Activated CD4-positive, alpha-beta T cell treated with anti-CD3 and anti-CD28 coated beads, Interleukin-2, amount 50 U/mL, for 48 hours (primary cell): Measurements from ENCODE around the gene CTSA.
"Not testable (repeated sequence)": the region's sequence is repeated elsewhere in the genome, so short reads cannot be mapped to it uniquely, and the experiment has no call there.

ENCODE experiments used
- DNase-seq, 2 experiments: peaks; one replicate each; pipeline ENCODE4 v3.0.0-alpha.2; 2020

CTSA gene

GRCh38 chr20:45867136-45867818, 23.9 kb upstream of the CTSA start:
- no peak for DNase-seq

- no peak for DNase-seq
These were observed 23.3 kb upstream of the CTSA start for GRCh38 chr20:45867819-45868176.

GRCh38 chr20:45872626-45873025, 18.5 kb upstream of the CTSA start:
- no peak for DNase-seq

- no peak for DNase-seq
These were observed 17.6 kb upstream of the CTSA start for GRCh38 chr20:45873409-45874103.

GRCh38 chr20:45874104-45874481, 17.0 kb upstream of the CTSA start:
- DNase-seq, result not testable (repeated sequence)

GRCh38 chr20:45874576-45874975, 16.6 kb upstream of the CTSA start:
- no peak for DNase-seq

- no peak for DNase-seq
These were observed 12.9 kb upstream of the CTSA start for GRCh38 chr20:45878076-45878761.

- DNase-seq, result peak; percentile 100
These were observed 9.9 kb upstream of the CTSA start, which contains the start of gene ZSWIM1 for GRCh38 chr20:45880988-45881788. ZSWIM1 (plus strand) TSS chr20:45881227; CDS start chr20:45882593, 1,366 bp downstream.

GRCh38 chr20:45882469-45883099, 8.6 kb upstream of the CTSA start:
- DNase-seq, result no peak

- no peak for DNase-seq
These were observed 8.1 kb upstream of the CTSA start for GRCh38 chr20:45883100-45883469.

- DNase-seq, result no peak
These were observed 4.4 kb upstream of the CTSA start for GRCh38 chr20:45886590-45887345.

- DNase-seq, result no peak
These were observed 3.8 kb upstream of the CTSA start, which contains the start of gene SPATA25 for GRCh38 chr20:45887346-45887715. SPATA25 (minus strand) TSS chr20:45887622; CDS start chr20:45887590, 32 bp downstream.

GRCh38 chr20:45888681-45889080, 2.5 kb upstream of the CTSA start:
- no peak for DNase-seq

- DNase-seq, result peak; percentile 56 to 67
These were observed 804 bp upstream of the CTSA start for GRCh38 chr20:45890077-45890984.

- no peak for DNase-seq
These were observed 1.1 kb downstream of the CTSA start for GRCh38 chr20:45892049-45892825.

- DNase-seq, result peak; percentile 26 to 50
These were observed 1.8 kb downstream of the CTSA start for GRCh38 chr20:45892828-45893500.

- no peak for DNase-seq
These were observed 2.7 kb downstream of the CTSA start for GRCh38 chr20:45893831-45894230.

GRCh38 chr20:45894797-45895196, 3.7 kb downstream of the CTSA start:
- DNase-seq, result no peak

GRCh38 chr20:45896641-45897161, 5.6 kb downstream of the CTSA start:
- no peak for DNase-seq
